22Rv1 (cell line): ENCODE data around the gene SUSD6.

Experiments
- CTCF ChIP-seq: fragments of 450-650 bp; IDR thresholded peaks from 2 replicates; pipeline ENCODE4 v1.5.1; 2017; ENCODE audit warnings: mild to moderate bottlenecking
- ZFX ChIP-seq: fragments of 450-650 bp; IDR thresholded peaks from 2 replicates; pipeline ENCODE4 v1.6.1; 2017; ENCODE audit warnings: antibody characterized with exemption, borderline replicate concordance

- TF ChIP-seq CTCF: no peak
- no peak for TF ChIP-seq ZFX
Observed at GRCh38 chr14:69606258-69607184, 4.9 kb upstream of the SUSD6 start.
